Measurements from ENCODE around the gene LCN6.

Gene LCN6

DNA sequence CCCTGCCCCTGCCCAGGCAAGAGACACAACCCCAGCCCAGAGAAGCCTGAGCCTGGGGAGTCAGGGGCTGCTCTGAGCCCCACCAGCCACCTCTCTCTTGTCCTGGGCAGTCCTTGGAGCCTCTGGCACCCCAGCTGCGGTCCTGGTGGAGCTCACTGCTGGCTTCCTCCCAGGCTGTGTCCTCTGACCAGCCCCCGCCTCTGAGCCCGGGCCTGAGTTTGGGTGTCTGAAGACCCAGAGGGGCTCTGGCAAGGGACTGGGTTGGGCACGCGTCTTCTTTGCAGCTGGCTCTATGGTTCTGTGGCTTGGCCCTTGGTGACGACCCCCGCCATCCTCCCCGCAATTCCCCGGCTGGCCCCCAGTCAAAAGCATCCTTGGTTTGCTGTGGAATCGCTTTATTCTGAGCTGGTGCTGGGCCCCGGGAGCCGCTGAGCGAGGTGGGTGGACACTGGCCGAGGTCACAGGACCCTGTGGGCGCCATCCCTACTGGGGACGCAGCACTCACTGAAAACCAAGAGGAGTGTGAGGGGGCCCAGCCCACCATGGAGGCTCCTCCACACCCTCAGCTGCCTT lies 4.6 kb downstream of the LCN6 start:
- DNase-seq (ENCODE audit: low read depth) = no peak

DNA sequence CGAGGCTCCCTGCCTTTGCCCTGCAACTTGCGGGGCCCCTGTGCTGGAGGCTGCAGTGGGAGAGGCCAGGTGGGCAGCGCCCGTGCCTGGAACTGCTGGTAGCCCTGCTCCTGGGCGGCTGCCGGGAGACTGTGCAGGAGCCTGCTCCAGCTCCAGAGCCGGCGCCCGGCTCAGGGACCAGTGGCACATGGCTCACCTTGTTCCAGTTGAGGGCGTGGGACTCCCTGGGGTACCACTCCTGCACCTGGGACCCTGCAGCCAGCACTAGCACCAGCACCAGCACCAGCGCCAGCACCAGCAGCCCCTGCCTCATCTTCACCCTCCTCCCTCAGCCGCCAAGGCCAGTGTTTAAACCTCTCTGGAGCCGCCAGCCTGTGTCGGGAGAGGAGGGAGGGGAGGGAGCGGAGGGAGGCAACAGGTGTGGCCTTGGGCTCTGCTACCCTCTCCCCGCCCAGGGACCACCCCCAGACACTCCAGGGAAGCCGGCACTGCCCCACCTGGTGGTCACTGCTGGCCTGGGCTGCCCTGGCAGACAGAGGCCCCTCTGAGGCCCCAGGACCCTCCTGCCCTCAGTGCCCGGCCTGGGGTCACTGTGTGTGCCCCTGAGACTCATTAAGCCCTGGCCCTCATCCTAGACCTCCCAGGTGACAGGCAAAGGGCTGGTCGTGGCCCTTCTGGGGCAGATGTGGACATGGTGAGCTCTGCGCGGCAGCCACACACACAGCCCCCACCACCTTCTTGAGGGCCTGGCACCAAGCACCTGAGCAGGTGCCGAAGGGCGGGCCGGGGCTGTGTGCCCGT lies 5.5 kb downstream of the LCN6 start, which contains the start of gene LCN10:
TSS of gene LCN10 (minus strand) at position 350 of the 801 bp plus-strand sequence. CDS start at position 313, 37 bp downstream.
- DNase-seq (ENCODE audit: low read depth) = no peak

GRCh38 chr9:136741883-136742571 lies 6.3 kb downstream of the LCN6 start:
- DNase-seq (ENCODE audit: low read depth) = no peak

- no peak for DNase-seq (ENCODE audit: low read depth)
These were observed 7.1 kb downstream of the LCN6 start for GRCh38 chr9:136740971-136741882.

DNA sequence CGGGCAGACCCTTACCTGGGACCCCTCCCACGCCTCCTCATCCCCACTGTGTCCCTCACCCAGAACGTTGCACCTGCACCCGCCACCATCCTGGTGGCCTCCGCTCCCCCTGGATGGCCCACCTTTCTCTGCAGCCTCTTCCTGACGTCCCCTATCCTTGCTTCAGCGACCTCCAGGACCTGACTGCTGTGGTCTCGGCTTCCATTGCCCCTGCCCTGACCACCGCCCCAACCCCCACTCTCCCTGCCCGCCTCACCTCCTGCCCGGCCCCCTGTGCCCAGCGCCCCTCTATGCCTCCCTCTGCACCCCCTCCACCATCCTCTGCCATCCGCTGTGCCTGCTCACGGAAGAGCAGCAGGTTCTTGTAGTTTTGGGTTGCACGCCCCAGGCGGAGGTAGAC lies 7.8 kb downstream of the LCN6 start:
- no peak for DNase-seq (ENCODE audit: low read depth)

- DNase-seq (ENCODE audit: low read depth) = no peak
These were observed 8.3 kb downstream of the LCN6 start for GRCh38 chr9:136740069-136740468.

- DNase-seq (ENCODE audit: low read depth) = no peak
These were observed 8.8 kb downstream of the LCN6 start for GRCh38 chr9:136739509-136739908.

DNA sequence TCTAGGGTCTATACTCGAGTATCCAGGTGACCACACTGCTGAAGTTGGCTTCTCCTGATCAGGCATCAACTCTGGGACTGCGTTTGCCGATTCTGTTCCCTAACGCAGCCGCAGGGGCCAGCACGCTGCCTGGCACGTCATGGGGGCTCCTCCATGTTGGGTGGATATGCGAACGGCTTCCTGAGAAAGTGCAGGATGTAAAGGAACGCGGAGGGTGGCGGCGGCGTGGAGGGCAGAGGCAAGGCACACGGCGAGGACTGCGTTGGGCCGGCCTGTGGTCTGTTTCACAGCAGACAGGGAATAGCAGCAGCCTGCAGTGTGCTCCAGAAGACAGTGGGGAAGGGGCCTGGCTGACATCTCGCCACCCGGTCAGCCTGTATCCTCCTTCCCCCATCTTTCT lies 9.4 kb downstream of the LCN6 start:
- DNase-seq (ENCODE audit: low read depth) = no peak

- DNase-seq (ENCODE audit: low read depth) = no peak
These were observed 12.4 kb downstream of the LCN6 start for GRCh38 chr9:136735812-136736480.

- no peak for DNase-seq (ENCODE audit: low read depth)
These were observed 13.4 kb downstream of the LCN6 start for GRCh38 chr9:136734837-136735496.

GRCh38 chr9:136733611-136734010 lies 14.7 kb downstream of the LCN6 start:
- no peak for DNase-seq (ENCODE audit: low read depth)

DNA sequence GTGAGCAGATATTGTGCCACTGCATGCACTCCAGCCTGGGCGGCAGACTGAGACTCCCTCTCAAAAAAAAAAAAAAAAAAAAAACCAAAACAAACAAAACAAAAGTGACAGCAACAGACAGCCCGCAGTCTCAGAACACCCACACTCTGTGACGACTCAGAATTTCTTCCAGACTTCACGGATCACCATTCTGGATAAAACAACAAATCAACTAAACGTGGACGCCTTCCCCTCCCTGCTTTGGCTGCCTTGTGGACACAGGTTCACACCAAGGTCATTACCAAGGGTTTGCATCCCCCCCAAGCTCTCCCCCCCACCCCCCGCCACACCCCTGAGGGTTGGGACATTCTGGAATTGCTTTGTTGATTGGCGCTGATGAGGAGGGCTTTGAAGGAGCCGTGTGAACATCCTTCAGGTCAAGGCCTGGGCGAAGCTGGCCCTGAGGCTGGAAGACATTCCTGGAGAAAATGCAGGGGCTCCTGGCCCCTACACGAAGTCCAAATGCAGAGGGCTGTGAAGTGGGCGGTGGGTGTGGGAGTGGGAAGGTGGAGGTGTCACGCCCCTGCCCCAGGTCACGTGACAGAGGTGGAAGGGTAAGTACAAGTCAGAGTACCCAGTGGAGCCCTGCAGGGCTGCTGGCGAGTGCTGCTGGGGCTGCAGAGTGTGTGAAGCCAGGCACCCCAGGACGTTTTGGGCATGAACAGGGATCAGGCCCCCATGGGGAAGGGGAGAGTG lies 15.7 kb downstream of the LCN6 start:
- DNase-seq (ENCODE audit: low read depth) = no peak

DNA sequence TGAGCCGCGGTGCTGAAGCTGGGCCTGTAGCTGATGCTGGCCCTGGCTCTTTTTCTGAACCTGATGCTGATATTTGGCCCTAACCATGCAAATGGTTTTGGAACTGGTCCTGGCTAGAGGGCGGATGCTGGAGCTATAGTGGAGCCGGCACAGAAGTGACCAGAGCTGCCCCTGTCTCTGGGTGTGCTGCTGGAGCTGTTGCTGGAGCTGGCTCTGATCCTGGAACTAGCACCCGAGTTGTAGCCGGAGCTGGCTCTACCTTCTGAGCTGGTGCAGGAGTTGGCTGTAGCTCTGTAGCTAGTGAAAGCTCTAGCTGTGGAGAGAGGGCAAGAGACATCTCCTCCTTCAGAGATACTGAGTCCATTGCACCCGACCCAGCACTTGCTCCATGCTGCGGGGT lies 18.4 kb downstream of the LCN6 start:
- DNase-seq (ENCODE audit: low read depth) = no peak

- DNase-seq (ENCODE audit: low read depth) = no peak
These were observed 19.2 kb downstream of the LCN6 start for GRCh38 chr9:136729144-136729543.

GRCh38 chr9:136728548-136729123 lies 19.7 kb downstream of the LCN6 start:
- peak; percentile 19 for DNase-seq (ENCODE audit: low read depth)

GRCh38 chr9:136728080-136728547 lies 20.2 kb downstream of the LCN6 start:
- peak; percentile 79 for DNase-seq (ENCODE audit: low read depth)

- DNase-seq (ENCODE audit: low read depth) = peak; percentile 44
These were observed 21.6 kb downstream of the LCN6 start for GRCh38 chr9:136726631-136727191.

GRCh38 chr9:136726118-136726517 lies 22.2 kb downstream of the LCN6 start:
- no peak for DNase-seq (ENCODE audit: low read depth)

GRCh38 chr9:136725612-136726011 lies 22.7 kb downstream of the LCN6 start:
- DNase-seq (ENCODE audit: low read depth) = peak; percentile 51

Measured in amniotic epithelial cell (primary cell).